H1 (cell line): Measurements from ENCODE around the gene ZNF609. TPM values are rescaled to one million over a fixed set of nuclear protein-coding genes. Genes with fewer than 3 reads are reported as not detected.

Source experiments
- CTCF ChIA-PET: fragments of 300-600 bp; sonication (Branson Sonifier 250); formaldehyde crosslinking; loops from one replicate; lab custom pipeline; 2021; ENCODE audit not compliant: partially characterized antibody; lab: Charles Lee
- POLR2A ChIA-PET: fragments of 300-600 bp; sonication (Branson Sonifier 250); formaldehyde crosslinking; loops from one replicate; lab custom pipeline; 2021; ENCODE audit warnings: inconsistent platforms; ENCODE audit not compliant: partially characterized antibody; lab: Charles Lee
- DNase-seq, 2 experiments: peaks; one replicate each; pipeline versions ENCODE4 v3.0.0 to v3.0.0-alpha.2; 2010 to 2022; ENCODE audit warnings: low spot score in 2 of 2, low read depth in 1 of 2, mixed read lengths in 1 of 2
- FAIRE-seq: peaks from 2 replicates; lab custom pipeline; 2011; peaks lifted over from hg19 to GRCh38; lab: Jason Lieb, UNC
- H2AFZ ChIP-seq: 2 replicates; pipeline ENCODE4 v1.8.1; 2012; ENCODE audit warnings: low read length, inconsistent platforms
- H2AK5ac ChIP-seq: 2 replicates; pipeline ENCODE4 v1.6.1; 2013; ENCODE audit warnings: low read depth, low read length
- H2BK120ac ChIP-seq: replicated peaks from 2 replicates; pipeline ENCODE3; 2013; ENCODE audit warnings: low read depth, low read length, inconsistent platforms
- H2BK12ac ChIP-seq: 2 replicates; pipeline ENCODE4 v1.6.1; 2013; ENCODE audit warnings: low read depth, low read length
- H2BK15ac ChIP-seq: 2 replicates; pipeline ENCODE4 v1.6.1; 2013; ENCODE audit warnings: low read length
- H2BK20ac ChIP-seq: 2 replicates; pipeline ENCODE4 v1.6.1; 2013; ENCODE audit warnings: low read length
- H2BK5ac ChIP-seq: 2 replicates; pipeline ENCODE4 v1.6.1; 2013; ENCODE audit warnings: low read depth, low read length
- H3K14ac ChIP-seq: 2 replicates; pipeline ENCODE4 v1.6.1; 2013; ENCODE audit warnings: inconsistent platforms; ENCODE audit not compliant: insufficient read length
- H3K18ac ChIP-seq: 2 replicates; pipeline ENCODE4 v1.6.1; 2013; ENCODE audit warnings: low read length; ENCODE audit errors: extremely low read depth
- H3K23ac ChIP-seq: 2 replicates; pipeline ENCODE4 v1.6.1; 2013; ENCODE audit warnings: inconsistent platforms; ENCODE audit not compliant: insufficient read length
- H3K23me2 ChIP-seq: 2 replicates; pipeline ENCODE4 v1.6.1; 2013; ENCODE audit warnings: low read depth, low read length
- H3K27ac ChIP-seq: 2 replicates; pipeline ENCODE4 v1.6.1; 2011; ENCODE audit warnings: low read depth, low read length, inconsistent platforms
- H3K27me3 ChIP-seq, 4 experiments: replicated peaks in 1 of 4; 1 replicate in 1 of 4; 2 replicates in 3 of 4; pipeline versions ENCODE4 v1.6.1 to v1.8.1; 2011 to 2013; ENCODE audit warnings: low read length in 3 of 4, mild to moderate bottlenecking in 3 of 4, inconsistent platforms in 2 of 4, mixed read lengths in 2 of 4, moderate library complexity in 1 of 4; ENCODE audit not compliant: control insufficient read depth in 3 of 4, insufficient read depth in 3 of 4; ENCODE audit errors: extremely low read depth in 1 of 4
- H3K36me3 ChIP-seq, 4 experiments: 2 replicates each; pipeline versions ENCODE4 v1.6.1 to v1.8.1; 2011 to 2013; ENCODE audit warnings: mild to moderate bottlenecking in 4 of 4, low read length in 3 of 4, moderate library complexity in 2 of 4, control low read depth in 1 of 4, inconsistent platforms in 1 of 4; ENCODE audit not compliant: insufficient read depth in 4 of 4, control insufficient read depth in 2 of 4
- H3K4ac ChIP-seq: replicated peaks from 2 replicates; pipeline ENCODE3; 2013; ENCODE audit warnings: low read length, low read depth, mixed read lengths, inconsistent platforms; ENCODE audit not compliant: insufficient read length
- H3K4me1 ChIP-seq, 4 experiments: replicated peaks in 1 of 4; 1 replicate in 1 of 4; 2 replicates in 3 of 4; pipeline versions ENCODE4 v1.6.1 to v1.8.1; 2011 to 2013; ENCODE audit warnings: low read length in 3 of 4, inconsistent platforms in 2 of 4, mixed read lengths in 1 of 4; ENCODE audit not compliant: insufficient read depth in 4 of 4, control insufficient read depth in 3 of 4
- H3K4me2 ChIP-seq, 2 experiments: 2 replicates each; pipeline versions ENCODE4 v1.6.1 to v1.8.1; 2011 to 2013; ENCODE audit warnings: low read depth in 2 of 2, low read length in 2 of 2, control low read depth in 1 of 2, inconsistent platforms in 1 of 2, mild to moderate bottlenecking in 1 of 2; ENCODE audit not compliant: insufficient read depth in 1 of 2
- H3K4me3 ChIP-seq, 4 experiments: fragments of 200-600, 300-600 bp in 1 of 4; sonication (generic), shearing (Covaris generic), sonication (Bioruptor Twin) in 1 of 4; 2 replicates each; pipeline versions ENCODE4 v1.5.1 to v1.8.1; 2011 to 2016; ENCODE audit warnings: low read length in 4 of 4, low read depth in 3 of 4, control low read depth in 2 of 4, inconsistent platforms in 2 of 4, mild to moderate bottlenecking in 2 of 4, mixed read lengths in 1 of 4, moderate library complexity in 1 of 4; ENCODE audit not compliant: insufficient read depth in 2 of 4; ENCODE audit errors: extremely low read depth in 1 of 4
- H3K56ac ChIP-seq: replicated peaks from 2 replicates; pipeline ENCODE3; 2013; ENCODE audit warnings: low read depth, mild to moderate bottlenecking, mixed read lengths, low read length, inconsistent platforms; ENCODE audit not compliant: insufficient read length
- H3K79me1 ChIP-seq: 2 replicates; pipeline ENCODE4 v1.6.1; 2013; ENCODE audit warnings: low read depth, low read length, control low read depth
- H3K79me2 ChIP-seq, 2 experiments: 2 replicates each; pipeline versions ENCODE4 v1.6.1 to v1.8.1; 2012 to 2013; ENCODE audit warnings: low read length in 2 of 2, mild to moderate bottlenecking in 2 of 2, inconsistent platforms in 1 of 2; ENCODE audit not compliant: insufficient read depth in 2 of 2, control insufficient read depth in 1 of 2
- H3K9ac ChIP-seq, 4 experiments: replicated peaks in 1 of 4; 1 replicate in 1 of 4; 2 replicates in 3 of 4; pipeline versions ENCODE4 v1.6.1 to v1.8.1; 2011 to 2013; ENCODE audit warnings: low read depth in 3 of 4, low read length in 3 of 4, control low read depth in 2 of 4, mild to moderate bottlenecking in 2 of 4, moderate library complexity in 2 of 4, inconsistent platforms in 1 of 4; ENCODE audit errors: extremely low read depth in 1 of 4
- H3K9me3 ChIP-seq, 2 experiments: 2 replicates each; pipeline versions ENCODE4 v1.6.1 to v1.8.1; 2012 to 2013; ENCODE audit warnings: mild to moderate bottlenecking in 2 of 2, moderate library complexity in 2 of 2, control low read depth in 1 of 2, inconsistent platforms in 1 of 2, low read depth in 1 of 2, low read length in 1 of 2, mixed read lengths in 1 of 2; ENCODE audit not compliant: insufficient read depth in 2 of 2
- H4K20me1 ChIP-seq, 2 experiments: replicated peaks in 1 of 2; 2 replicates each; pipeline versions ENCODE3 to v1.8.1; 2011 to 2013; ENCODE audit warnings: inconsistent platforms in 2 of 2, low read length in 2 of 2, mild to moderate bottlenecking in 1 of 2; ENCODE audit not compliant: insufficient read depth in 2 of 2, control insufficient read depth in 1 of 2
- H4K5ac ChIP-seq: 2 replicates; pipeline ENCODE4 v1.6.1; 2013; ENCODE audit warnings: low read length, low read depth, mixed read lengths, inconsistent platforms; ENCODE audit not compliant: insufficient read length
- H4K8ac ChIP-seq: 2 replicates; pipeline ENCODE4 v1.8.0; 2013; ENCODE audit warnings: mild to moderate bottlenecking, moderate library complexity, low read length, inconsistent platforms; ENCODE audit not compliant: insufficient read depth; ENCODE audit errors: extremely low read depth
- H4K91ac ChIP-seq: replicated peaks from 2 replicates; pipeline ENCODE3; 2013; ENCODE audit warnings: low read length, mixed read lengths, inconsistent platforms; ENCODE audit not compliant: insufficient read length
- BCL11A ChIP-seq, 2 experiments: IDR thresholded peaks; one replicate each; pipeline ENCODE4 v1.6.1; 2011; ENCODE audit warnings: low read depth in 2 of 2, low read length in 2 of 2, mild to moderate bottlenecking in 2 of 2
- BRCA1 ChIP-seq: IDR thresholded peaks from 2 replicates; pipeline ENCODE4 v1.6.1; 2012; ENCODE audit warnings: low read depth, low read length, improper control_type of control experiment
- CREB1 ChIP-seq: IDR thresholded peaks from 2 replicates; pipeline ENCODE4 v1.6.1; 2012; ENCODE audit warnings: inconsistent platforms
- CTBP2 ChIP-seq: IDR thresholded peaks from 2 replicates; pipeline ENCODE4 v1.7.0; 2011; ENCODE audit warnings: borderline replicate concordance, mild to moderate bottlenecking, moderate library complexity, mixed read lengths, low read length; ENCODE audit not compliant: insufficient read depth, insufficient read length
- HDAC2 ChIP-seq, 2 experiments: fragments of 300-600 bp in 1 of 2; sonication (generic) in 1 of 2; IDR thresholded peaks; 2 replicates each; pipeline ENCODE4 v1.6.1; 2011 to 2012; ENCODE audit warnings: low read depth in 2 of 2, low read length in 2 of 2, mild to moderate bottlenecking in 2 of 2, moderate library complexity in 2 of 2, borderline replicate concordance in 1 of 2, inconsistent platforms in 1 of 2
- KDM5A ChIP-seq: fragments of 200-600 bp; IDR thresholded peaks from 2 replicates; pipeline ENCODE4 v1.7.1; 2012; ENCODE audit warnings: mild to moderate bottlenecking, low read length, inconsistent platforms, mixed read lengths
- POLR2A ChIP-seq, 2 experiments: IDR thresholded peaks; 1 replicate in 1 of 2; 2 replicates in 1 of 2; pipeline ENCODE4 v1.6.1; 2011; ENCODE audit warnings: low read depth in 2 of 2, low read length in 2 of 2, mild to moderate bottlenecking in 2 of 2; ENCODE audit errors: control extremely low read depth in 1 of 2
- POLR2AphosphoS5 ChIP-seq: IDR thresholded peaks from 2 replicates; pipeline ENCODE4 v1.6.1; 2011; ENCODE audit warnings: low read depth, low read length
- RFX5 ChIP-seq: IDR thresholded peaks from 2 replicates; pipeline ENCODE4 v1.6.1; 2011; ENCODE audit warnings: low read depth, low read length, improper control_type of control experiment, borderline replicate concordance
- SRF ChIP-seq: IDR thresholded peaks from 2 replicates; pipeline ENCODE4 v1.6.1; 2011; ENCODE audit warnings: mild to moderate bottlenecking, low read depth, low read length, moderate library complexity
- SUZ12 ChIP-seq: fragments of 200-600 bp; sonication (generic); IDR thresholded peaks from 2 replicates; pipeline ENCODE4 v1.6.1; 2012; ENCODE audit warnings: mild to moderate bottlenecking, inconsistent platforms, low read length, moderate library complexity, mixed read lengths
- YY1 ChIP-seq: IDR thresholded peaks from 2 replicates; pipeline ENCODE4 v1.6.1; 2011; ENCODE audit warnings: low read depth, mild to moderate bottlenecking, low read length
- WGBS, 2 experiments: shearing (Covaris generic) in 1 of 2; methylation state at CpG; one replicate each; pipeline versions ENCODE4 v1.1.6 to v1.1.7; 2013 to 2015; ENCODE audit warnings: low lambda C conversion rate in 2 of 2, mixed read lengths in 2 of 2, inconsistent platforms in 1 of 2, low coverage in 1 of 2, missing lambda C conversion rate in 1 of 2; ENCODE audit not compliant: insufficient replicate concordance in 2 of 2, insufficient coverage in 1 of 2, insufficient read length in 1 of 2; ENCODE audit errors: extremely low coverage in 1 of 2, missing lambda C conversion rate in 1 of 2; 5-methylcytosine and 5-hydroxymethylcytosine counted together
- polyA plus RNA-seq, 7 experiments: library from polyadenylated mRNA; depleted of rRNA in 3 of 7; stranded (reverse) in 5 of 7; unstranded in 2 of 7; fragments of >200 nt in 5 of 7; fragments of 200-250 nt in 2 of 7; gene quantifications; 1 replicate in 5 of 7; 2 replicates in 1 of 7; 4 replicates in 1 of 7; pipeline versions ENCODE4 v1.2.1 to v1.2.3, GENCODE V29; 2011 to 2013; ENCODE audit warnings: missing spikeins in 2 of 7, mixed read lengths in 2 of 7
- total RNA-seq: library from RNA; stranded (reverse); fragmentation: NEBNext Ultra II Directional; extraction: Animal tissue kit (Norgen Biotek cat#: 25700); gene quantifications from 2 replicates; pipeline ENCODE4 v1.2.1, GENCODE V29; 2021
- TF ChIP-seq, protein P1 (sequence below): IDR thresholded peaks from 2 replicates; pipeline ENCODE4 v1.6.1; 2012; ENCODE audit warnings: low read length, inconsistent platforms

The ZNF609 gene
- total and polyA plus RNA-seq, 2 of the 8 experiments (the other 6 are each of a cell fraction or from before 2014, with no cell fraction given), result 15.5 to 47.8 TPM

DNA sequence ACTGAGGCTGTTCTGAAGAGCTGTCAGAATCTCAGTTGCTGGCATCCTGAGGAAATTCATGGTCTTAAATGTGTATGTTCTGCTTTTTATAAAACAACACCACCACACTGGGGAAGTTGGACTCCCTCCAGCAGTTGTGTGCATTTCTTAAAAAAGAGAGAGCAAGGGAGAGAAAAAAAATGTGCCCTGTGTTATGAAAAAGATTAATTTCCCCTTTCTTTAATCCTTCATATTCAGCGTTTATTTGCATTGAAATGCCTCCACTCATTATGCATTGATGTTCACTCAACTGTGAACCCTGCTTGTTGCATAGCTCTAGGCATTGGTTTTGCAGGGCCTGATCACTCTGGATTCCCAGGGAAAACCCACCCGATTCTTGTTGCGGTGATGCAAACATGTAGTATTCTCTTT lies 4.4 kb upstream of the ZNF609 start:
- H3K18ac ChIP-seq, result no peak overlapping the region
- H2AK5ac ChIP-seq, result no peak overlapping the region
- H3K4me3 ChIP-seq, result no peak overlapping the region
- peaks cover 0 to 5% (median 4%) of the 10 kb centered on the region in 4 experiments; a peak in 3 of 7 replicates for H3K4me1 ChIP-seq
- H3K79me2 ChIP-seq, result no peaks in the 10 kb centered on the region
- H2BK5ac ChIP-seq, result no peak overlapping the region
- no peak overlapping the region for H4K91ac ChIP-seq
- H3K14ac ChIP-seq, result no peak overlapping the region
- H3K4ac ChIP-seq, result no peak overlapping the region
- H2BK120ac ChIP-seq, result no peak overlapping the region
- ChIA-PET POLR2A (interaction anchor here (1.8 kb wide), 1 partner anchor 13 kb away, joined by 6 read pairs; no protein-coding TSS in a partner anchor), CTCF (interaction anchor here (0.6 kb wide), 1 partner anchor 240 kb away, joined by 3 read pairs; no protein-coding TSS in a partner anchor)
- WGBS, 2 experiments, result 86% methylated on average over 3 of the region's 3 CpGs; no CpG with 5 or more reads in 1 of the 2 experiments
- H2BK15ac ChIP-seq, result no peak overlapping the region
- H4K8ac ChIP-seq, result no peak overlapping the region
- H2BK20ac ChIP-seq, result no peak overlapping the region
- no peaks in the 10 kb centered on the region for H3K79me1 ChIP-seq
- no peaks in the 10 kb centered on the region for H3K27me3 ChIP-seq
- H4K5ac ChIP-seq, result no peak overlapping the region
- FAIRE-seq, result no peak
- H3K23me2 ChIP-seq, result peaks cover 2% of the 10 kb centered on the region; the same call in 1 of the 2 replicates
- H3K23ac ChIP-seq, result no peak overlapping the region
- H3K56ac ChIP-seq, result no peak overlapping the region
- no peak overlapping the region for H2AFZ ChIP-seq
- no peaks in the 10 kb centered on the region for H3K9me3 ChIP-seq
- no peak overlapping the region for H3K4me2 ChIP-seq
- H4K20me1 ChIP-seq, result no peaks in the 10 kb centered on the region
- H3K9ac ChIP-seq, result no peak overlapping the region
- no peak overlapping the region for H3K27ac ChIP-seq
- H3K36me3 ChIP-seq, result no peaks in the 10 kb centered on the region
- H2BK12ac ChIP-seq, result no peak overlapping the region
- DNase-seq, result no peak
- TF ChIP-seq BCL11A (IDR thresholded peaks at IDR 0.05; ENCODE audit: low read depth in 2 of 2, low read length in 2 of 2) (no peak), BRCA1 (no peak), SRF (no peak), POLR2AphosphoS5 (no peak), POLR2A (IDR thresholded peaks at IDR 0.05; ENCODE audit: control extremely low read depth in 1 of 2, low read depth in 2 of 2, low read length in 2 of 2) (no peak), RFX5 (no peak), SUZ12 (no peak), HDAC2 (IDR thresholded peaks at IDR 0.05; ENCODE audit: borderline replicate concordance in 1 of 2, low read depth in 2 of 2, low read length in 2 of 2) (no peak), YY1 (no peak), KDM5A (no peak), CTBP2 (no peak), CREB1 (no peak)
- TF ChIP-seq, protein P1, sequence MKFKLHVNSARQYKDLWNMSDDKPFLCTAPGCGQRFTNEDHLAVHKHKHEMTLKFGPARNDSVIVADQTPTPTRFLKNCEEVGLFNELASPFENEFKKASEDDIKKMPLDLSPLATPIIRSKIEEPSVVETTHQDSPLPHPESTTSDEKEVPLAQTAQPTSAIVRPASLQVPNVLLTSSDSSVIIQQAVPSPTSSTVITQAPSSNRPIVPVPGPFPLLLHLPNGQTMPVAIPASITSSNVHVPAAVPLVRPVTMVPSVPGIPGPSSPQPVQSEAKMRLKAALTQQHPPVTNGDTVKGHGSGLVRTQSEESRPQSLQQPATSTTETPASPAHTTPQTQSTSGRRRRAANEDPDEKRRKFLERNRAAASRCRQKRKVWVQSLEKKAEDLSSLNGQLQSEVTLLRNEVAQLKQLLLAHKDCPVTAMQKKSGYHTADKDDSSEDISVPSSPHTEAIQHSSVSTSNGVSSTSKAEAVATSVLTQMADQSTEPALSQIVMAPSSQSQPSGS, result no peak
